Activated naive CD8-positive, alpha-beta T cell treated with anti-CD3 and anti-CD28 coated beads, Interleukin-2, amount 50 U/mL, for 24 hours (primary cell): Measurements from ENCODE around the gene PAK4.

Experiments
- ATAC-seq: fragments of 150-1000 bp; cut with Tn5 transposase; one replicate; pipeline ENCODE4 v1.10.0; 2021
- DNase-seq: peaks from one replicate; pipeline ENCODE4 v3.0.0; 2021
- H3K27ac Mint-ChIP-seq: one replicate; pipeline ENCODE4 v1.8.0; 2021; ENCODE audit warnings: mild to moderate bottlenecking, mixed read lengths
- H3K27me3 Mint-ChIP-seq: one replicate; pipeline ENCODE4 v1.8.0; 2021; ENCODE audit warnings: mixed read lengths
- H3K36me3 Mint-ChIP-seq: one replicate; pipeline ENCODE4 v1.8.0; 2021; ENCODE audit warnings: low read depth, mixed read lengths
- H3K4me1 Mint-ChIP-seq: one replicate; pipeline ENCODE4 v1.8.0; 2021; ENCODE audit warnings: mixed read lengths
- H3K4me3 Mint-ChIP-seq: one replicate; pipeline ENCODE4 v1.8.0; 2021; ENCODE audit warnings: mild to moderate bottlenecking, moderate library complexity, mixed read lengths
- H3K9me3 Mint-ChIP-seq: one replicate; pipeline ENCODE4 v1.8.0; 2021; ENCODE audit warnings: mixed read lengths

The PAK4 gene

GRCh38 chr19:39157275-39157996 lies 31.9 kb downstream of the PAK4 start:
- H3K9me3 Mint-ChIP-seq = no peaks in the 10 kb centered on the region
- no peak for DNase-seq
- no peaks in the 10 kb centered on the region for H3K36me3 Mint-ChIP-seq
- H3K27me3 Mint-ChIP-seq = no peaks in the 10 kb centered on the region
- H3K4me3 Mint-ChIP-seq = no peak overlapping the region
- no peak for ATAC-seq
- peaks cover 7% of the 10 kb centered on the region for H3K4me1 Mint-ChIP-seq
- H3K27ac Mint-ChIP-seq = no peak overlapping the region

GRCh38 chr19:39157997-39158389 lies 32.4 kb downstream of the PAK4 start:
- Mint-ChIP-seq H3K36me3 (no peaks in the 10 kb centered on the region), H3K9me3 (no peaks in the 10 kb centered on the region), H3K4me3 (no peak overlapping the region), H3K4me1 (peaks cover 12% of the 10 kb centered on the region), H3K27me3 (no peaks in the 10 kb centered on the region), H3K27ac (no peak overlapping the region)
- ATAC-seq (no peak), DNase-seq (no peak)

DNA sequence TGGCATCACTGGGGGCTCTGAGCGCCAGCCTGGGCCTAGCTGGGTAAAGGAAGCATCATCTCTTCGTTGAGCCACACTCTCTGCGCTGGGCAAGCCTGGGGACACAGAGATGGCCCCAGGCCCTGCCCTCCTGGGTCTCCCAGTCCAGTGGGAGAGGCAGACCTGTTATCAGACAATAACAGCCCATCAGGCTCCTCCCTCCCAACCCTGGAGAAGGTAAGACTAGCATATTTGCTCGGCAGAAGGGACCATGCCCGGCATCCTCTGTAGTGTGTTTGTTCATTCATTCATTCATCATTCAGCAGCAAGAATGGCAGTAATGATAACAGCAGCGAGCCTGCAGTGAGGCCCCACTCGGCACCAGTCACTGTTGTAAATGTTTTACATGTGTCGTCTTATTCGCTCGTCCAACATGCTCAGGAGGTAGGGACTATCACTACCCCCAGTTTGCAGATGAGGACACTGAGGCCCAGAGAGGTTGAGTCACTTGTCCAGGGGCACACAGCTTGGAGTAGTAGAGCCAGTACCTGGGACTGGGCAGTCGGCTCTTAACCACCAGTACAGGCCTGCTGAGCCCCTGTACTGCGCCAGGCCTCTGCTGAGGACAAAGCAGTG lies 33.2 kb downstream of the PAK4 start:
- no peak overlapping the region for H3K4me3 Mint-ChIP-seq
- no peak overlapping the region for H3K27ac Mint-ChIP-seq
- ATAC-seq = no peak
- no peaks in the 10 kb centered on the region for H3K27me3 Mint-ChIP-seq
- peaks cover 17% of the 10 kb centered on the region for H3K4me1 Mint-ChIP-seq
- no peaks in the 10 kb centered on the region for H3K36me3 Mint-ChIP-seq
- no peaks in the 10 kb centered on the region for H3K9me3 Mint-ChIP-seq
- DNase-seq = no peak

- ATAC-seq (no peak), DNase-seq (no peak)
- H3K27ac Mint-ChIP-seq = no peak overlapping the region
- no peaks in the 10 kb centered on the region for H3K9me3 Mint-ChIP-seq
- no peaks in the 10 kb centered on the region for H3K27me3 Mint-ChIP-seq
- no peak overlapping the region for H3K4me3 Mint-ChIP-seq
- H3K36me3 Mint-ChIP-seq = no peaks in the 10 kb centered on the region
- H3K4me1 Mint-ChIP-seq = peaks cover 13% of the 10 kb centered on the region
Observed at GRCh38 chr19:39160523-39160861, 34.9 kb downstream of the PAK4 start.

DNA sequence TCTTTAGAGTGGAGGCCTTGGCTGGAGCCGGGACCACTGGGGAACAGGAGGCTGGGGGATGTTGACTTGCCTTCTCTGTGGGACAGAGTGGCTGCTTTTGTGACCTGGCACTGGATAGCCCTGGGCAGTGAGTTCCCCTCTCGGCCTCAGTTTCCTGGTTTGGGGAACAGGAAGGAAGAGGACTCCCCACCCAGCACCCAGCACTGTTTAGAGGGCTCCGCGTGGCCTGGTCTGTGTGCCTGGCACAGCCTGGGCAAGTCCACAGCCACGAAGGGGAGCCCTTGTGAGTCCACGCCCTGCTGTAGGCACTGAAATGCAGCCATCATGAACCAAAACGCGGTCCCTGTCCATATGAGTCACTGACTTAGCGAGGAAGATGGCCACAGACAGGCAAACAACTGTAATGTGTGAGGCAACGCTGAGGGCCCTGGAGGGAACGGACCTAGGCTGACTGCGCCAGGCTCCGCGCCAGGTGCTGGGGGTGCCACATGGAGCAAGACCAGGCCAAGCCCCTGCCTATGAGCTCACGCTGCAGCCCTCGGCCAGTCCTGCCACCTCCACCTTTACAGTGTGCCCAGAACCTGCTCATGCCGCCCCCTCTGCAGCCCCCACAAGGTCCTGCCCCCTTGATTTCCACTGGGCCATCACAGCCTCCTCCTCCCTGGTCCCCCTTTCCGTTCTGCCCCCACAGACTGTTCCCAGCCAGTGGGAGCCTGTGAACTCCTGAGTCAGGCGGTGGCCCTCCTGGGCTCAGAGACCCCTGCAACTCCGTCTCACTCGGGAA lies 35.5 kb downstream of the PAK4 start:
- Mint-ChIP-seq H3K4me3 (no peak overlapping the region), H3K36me3 (no peaks in the 10 kb centered on the region), H3K9me3 (no peaks in the 10 kb centered on the region), H3K4me1 (peaks cover 13% of the 10 kb centered on the region), H3K27me3 (no peaks in the 10 kb centered on the region), H3K27ac (no peak overlapping the region)
- DNase-seq = no peak
- no peak for ATAC-seq

DNA sequence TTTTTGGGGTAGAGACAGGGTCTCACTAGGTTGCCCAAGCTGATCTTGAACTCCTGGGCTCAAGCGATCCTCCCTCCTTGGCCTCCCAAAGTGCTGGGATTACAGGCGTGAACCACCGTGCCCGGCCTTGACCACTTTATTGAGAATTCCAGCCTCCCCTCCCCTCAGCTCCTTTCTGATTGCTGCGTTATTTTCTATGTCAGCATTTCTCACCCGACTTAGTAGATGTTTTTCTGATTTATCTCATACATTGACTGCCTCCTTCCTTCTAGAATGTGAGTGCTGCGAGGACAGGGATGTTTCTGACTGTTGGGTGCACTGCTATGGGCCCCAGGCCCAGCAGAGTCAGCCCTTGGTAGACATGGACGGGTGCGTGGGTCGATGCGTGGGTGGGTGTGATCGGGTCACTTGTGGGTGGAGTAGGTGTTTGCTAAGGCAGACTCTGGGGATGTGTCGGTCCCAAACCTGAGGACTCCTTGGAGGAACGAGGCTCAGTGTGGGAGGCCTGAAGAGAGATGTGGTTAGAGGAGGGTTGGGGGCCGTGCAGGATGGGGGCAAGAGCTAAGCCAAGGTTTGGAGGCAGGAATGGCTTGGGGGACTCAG lies 37.0 kb downstream of the PAK4 start:
- Mint-ChIP-seq H3K27ac (peak overlapping the region; percentile 52), H3K27me3 (no peaks in the 10 kb centered on the region), H3K4me3 (no peak overlapping the region), H3K4me1 (peaks cover 13% of the 10 kb centered on the region), H3K36me3 (no peaks in the 10 kb centered on the region), H3K9me3 (no peaks in the 10 kb centered on the region)
- ATAC-seq (no peak), DNase-seq (no peak)

DNA sequence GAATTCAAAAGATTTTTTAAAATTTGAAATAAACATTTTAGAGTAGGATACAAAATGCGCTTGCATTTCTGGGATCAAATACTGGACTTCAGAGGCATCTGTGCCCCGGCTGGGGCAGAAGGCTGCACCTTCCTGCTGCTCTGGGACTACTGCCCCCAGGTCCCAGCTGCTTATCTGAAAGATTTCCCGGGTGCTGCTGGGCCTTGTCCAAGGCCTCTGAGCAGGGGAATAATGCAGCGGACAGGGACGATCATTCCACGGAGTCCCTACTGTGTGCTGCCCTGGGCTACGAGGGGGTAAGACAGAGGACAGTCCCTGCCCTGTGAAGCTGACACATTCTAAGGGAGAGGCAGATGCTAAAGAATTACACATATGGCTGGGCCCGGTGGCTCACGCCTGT lies 38.0 kb downstream of the PAK4 start:
- no peak overlapping the region for H3K27ac Mint-ChIP-seq
- no peaks in the 10 kb centered on the region for H3K36me3 Mint-ChIP-seq
- H3K27me3 Mint-ChIP-seq = no peaks in the 10 kb centered on the region

DNA sequence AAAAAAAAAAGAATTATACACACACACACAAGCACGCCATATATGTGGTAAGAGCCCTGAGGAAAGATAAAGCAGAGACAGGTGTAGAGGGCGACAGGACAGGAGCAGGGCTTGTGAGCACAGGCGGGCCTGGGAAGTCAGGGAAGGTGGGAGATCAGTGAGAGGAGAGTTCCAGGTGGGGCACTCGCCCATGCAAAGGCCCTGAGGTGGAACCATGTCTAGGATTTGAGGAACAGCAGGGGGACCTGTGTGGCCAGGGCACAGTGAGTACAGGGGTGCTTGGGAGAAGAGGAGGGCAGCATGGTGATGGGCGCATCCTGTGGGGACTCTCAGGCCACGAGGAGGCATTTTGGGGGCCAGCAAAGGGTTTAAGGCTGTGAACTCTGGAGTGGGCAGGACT lies 38.7 kb downstream of the PAK4 start:
- H3K36me3 Mint-ChIP-seq = no peaks in the 10 kb centered on the region
- no peak for ATAC-seq
- H3K4me3 Mint-ChIP-seq = no peak overlapping the region
- H3K27me3 Mint-ChIP-seq = no peaks in the 10 kb centered on the region
- DNase-seq = no peak
- H3K9me3 Mint-ChIP-seq = no peaks in the 10 kb centered on the region
- peaks cover 13% of the 10 kb centered on the region for H3K4me1 Mint-ChIP-seq
- no peak overlapping the region for H3K27ac Mint-ChIP-seq

More for the DNA sequence above, 38.0 kb downstream of the PAK4 start:
- Mint-ChIP-seq H3K4me3 (no peak overlapping the region), H3K4me1 (peaks cover 13% of the 10 kb centered on the region), H3K9me3 (no peaks in the 10 kb centered on the region)
- no peak for ATAC-seq
- no peak for DNase-seq

DNA sequence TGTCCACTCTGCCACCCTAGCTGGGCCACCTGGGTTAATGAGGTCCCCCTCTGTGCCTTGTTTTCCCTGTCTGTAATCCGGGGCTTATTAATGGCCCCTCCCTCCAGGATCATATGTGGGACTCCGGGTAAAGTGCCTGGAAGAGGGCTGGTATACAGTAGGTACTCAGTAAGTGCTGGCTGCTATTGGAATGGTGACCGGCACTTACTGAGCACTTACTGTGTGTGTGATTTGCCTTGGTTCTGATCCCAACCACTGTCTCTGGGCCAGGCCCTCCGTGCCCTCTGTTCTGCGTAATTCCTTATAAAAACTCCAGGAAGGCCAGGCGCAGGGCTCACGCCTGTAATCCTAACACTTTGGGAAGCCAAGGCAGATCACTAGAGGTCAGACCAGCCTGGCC lies 40.3 kb downstream of the PAK4 start:
- Mint-ChIP-seq H3K4me3 (no peak overlapping the region), H3K27me3 (no peaks in the 10 kb centered on the region), H3K4me1 (peaks cover 11% of the 10 kb centered on the region), H3K9me3 (no peaks in the 10 kb centered on the region), H3K36me3 (no peaks in the 10 kb centered on the region), H3K27ac (no peak overlapping the region)
- ATAC-seq (no peak), DNase-seq (no peak)

- DNase-seq (no peak), ATAC-seq (peak; percentile 8)
- Mint-ChIP-seq H3K9me3 (no peaks in the 10 kb centered on the region), H3K36me3 (no peaks in the 10 kb centered on the region), H3K27me3 (no peaks in the 10 kb centered on the region), H3K4me1 (peaks cover 11% of the 10 kb centered on the region), H3K4me3 (no peak overlapping the region), H3K27ac (no peak overlapping the region)
Observed at GRCh38 chr19:39166571-39167391, 41.2 kb downstream of the PAK4 start.

GRCh38 chr19:39167461-39168257 lies 42.1 kb downstream of the PAK4 start:
- DNase-seq (no peak), ATAC-seq (no peak)
- no peaks in the 10 kb centered on the region for H3K27me3 Mint-ChIP-seq
- no peaks in the 10 kb centered on the region for H3K9me3 Mint-ChIP-seq
- no peaks in the 10 kb centered on the region for H3K36me3 Mint-ChIP-seq
- H3K4me3 Mint-ChIP-seq = no peak overlapping the region
- H3K27ac Mint-ChIP-seq = no peak overlapping the region
- H3K4me1 Mint-ChIP-seq = peaks cover 8% of the 10 kb centered on the region

GRCh38 chr19:39168258-39169142 lies 42.9 kb downstream of the PAK4 start:
- ATAC-seq = no peak
- no peaks in the 10 kb centered on the region for H3K9me3 Mint-ChIP-seq

More at GRCh38 chr19:39168258-39169142, 42.9 kb downstream of the PAK4 start:
- Mint-ChIP-seq H3K27me3 (no peaks in the 10 kb centered on the region), H3K27ac (no peak overlapping the region), H3K36me3 (no peaks in the 10 kb centered on the region), H3K4me3 (no peak overlapping the region), H3K4me1 (no peaks in the 10 kb centered on the region)
- no peak for DNase-seq
